Keratinocyte (primary cell): ENCODE measurements around the gene GAB2. TPM values are rescaled to one million over a fixed set of nuclear protein-coding genes. Genes with fewer than 3 reads are reported as not detected.

ENCODE experiments used
- DNase-seq: peaks from one replicate; pipeline ENCODE4 v3.0.0-alpha.2; 2011; ENCODE audit warnings: low read depth, missing footprints, low spot score
- FAIRE-seq: peaks from 2 replicates; lab custom pipeline; 2011; peaks lifted over from hg19 to GRCh38; lab: Jason Lieb, UNC
- H2AFZ ChIP-seq: 2 replicates; pipeline ENCODE4 v1.6.0; 2012; ENCODE audit warnings: low read length, control low read depth, inconsistent platforms; ENCODE audit not compliant: control insufficient read depth
- H3K27ac ChIP-seq: 2 replicates; pipeline ENCODE4 v1.5.1; 2011; ENCODE audit warnings: low read length; ENCODE audit not compliant: control insufficient read depth, insufficient read depth
- H3K27me3 ChIP-seq: 3 replicates; pipeline ENCODE4 v1.6.0; 2011; ENCODE audit warnings: low read length; ENCODE audit not compliant: control insufficient read depth, insufficient read depth; ENCODE audit errors: extremely low read depth
- H3K36me3 ChIP-seq, 2 experiments: 2 replicates in 1 of 2; 3 replicates in 1 of 2; pipeline ENCODE4 v1.5.1; 2011; ENCODE audit warnings: low read length in 2 of 2, mild to moderate bottlenecking in 1 of 2; ENCODE audit not compliant: control insufficient read depth in 2 of 2, insufficient read depth in 2 of 2; ENCODE audit errors: extremely low read depth in 1 of 2
- H3K4me1 ChIP-seq: 3 replicates; pipeline ENCODE4 v1.5.1; 2011; ENCODE audit warnings: low read length; ENCODE audit not compliant: control insufficient read depth, insufficient read depth; ENCODE audit errors: extremely low read depth
- H3K4me2 ChIP-seq: 3 replicates; pipeline ENCODE4 v1.6.0; 2011; ENCODE audit warnings: low read depth, low read length; ENCODE audit not compliant: control insufficient read depth, insufficient read depth; ENCODE audit errors: extremely low read depth
- H3K4me3 ChIP-seq, 3 experiments: fragments of 200-600 bp in 1 of 3; sonication (generic) in 1 of 3; 2 replicates in 2 of 3; 3 replicates in 1 of 3; pipeline ENCODE4 v1.5.1; 2011 to 2016; ENCODE audit warnings: low read length in 3 of 3, mild to moderate bottlenecking in 3 of 3, control low read depth in 2 of 3, inconsistent platforms in 1 of 3, low read depth in 1 of 3, mixed read lengths in 1 of 3, mixed run types in 1 of 3, moderate library complexity in 1 of 3; ENCODE audit not compliant: control insufficient read depth in 2 of 3, insufficient read depth in 2 of 3; ENCODE audit errors: extremely low read depth in 1 of 3
- H3K79me2 ChIP-seq: 2 replicates; pipeline ENCODE4 v1.6.0; 2012; ENCODE audit warnings: low read length; ENCODE audit not compliant: control insufficient read depth, insufficient read depth
- H3K9ac ChIP-seq: 3 replicates; pipeline ENCODE4 v1.6.0; 2011; ENCODE audit warnings: low read length; ENCODE audit not compliant: control insufficient read depth, insufficient read depth; ENCODE audit errors: extremely low read depth
- H3K9me1 ChIP-seq: 3 replicates; pipeline ENCODE4 v1.6.0; 2011; ENCODE audit warnings: low read length; ENCODE audit not compliant: control insufficient read depth, insufficient read depth; ENCODE audit errors: extremely low read depth
- H3K9me3 ChIP-seq: 2 replicates; pipeline ENCODE4 v1.5.1; 2012; ENCODE audit warnings: low read depth, low read length; ENCODE audit not compliant: control insufficient read depth
- H4K20me1 ChIP-seq: 3 replicates; pipeline ENCODE4 v1.6.0; 2011; ENCODE audit warnings: low read length; ENCODE audit not compliant: control insufficient read depth, insufficient read depth; ENCODE audit errors: extremely low read depth
- EZH2 ChIP-seq: IDR thresholded peaks from one replicate; pipeline ENCODE4 v1.6.1; 2012; ENCODE audit warnings: inconsistent platforms, mild to moderate bottlenecking, low read length, moderate library complexity
- dilution Hi-C: fragments of 300-500 bp; cut with MboI; formaldehyde crosslinking; loops from one replicate; pipeline ENCODE4 v1.7.0; 2020; ENCODE audit warnings: low sequenced_read_pairs; ENCODE audit not compliant: extremely low pct_ligation_motif_present
- polyA plus RNA-seq, 5 experiments: library from polyadenylated mRNA; depleted of rRNA in 3 of 5; stranded (reverse) in 3 of 5; stranded (forward) in 1 of 5; unstranded in 1 of 5; fragments of >200 nt; gene quantifications; 1 replicate in 1 of 5; 2 replicates in 3 of 5; 3 replicates in 1 of 5; pipeline versions ENCODE4 v1.2.1 to v1.2.3, GENCODE V29; 2011 to 2012; ENCODE audit warnings: missing spikeins in 2 of 5, low read depth in 1 of 5, low replicate concordance in 1 of 5
- TF ChIP-seq, protein P1 (sequence below), 3 experiments: IDR thresholded peaks in 1 of 3; conservative IDR thresholded peaks in 1 of 3; optimal IDR thresholded peaks in 1 of 3; 2 replicates in 2 of 3; 3 replicates in 1 of 3; pipeline versions ENCODE3 to v1.5.1; 2011; ENCODE audit warnings: low read length in 3 of 3, mild to moderate bottlenecking in 3 of 3, moderate library complexity in 2 of 3, control low read depth in 1 of 3, inconsistent platforms in 1 of 3; ENCODE audit not compliant: insufficient read depth in 2 of 3; ENCODE audit errors: extremely low read depth in 1 of 3

GAB2 gene
- polyA plus RNA-seq, 1 donor (not counting 4 experiments of a cell fraction or from before 2014, with no cell fraction given): 0.68 TPM

DNA sequence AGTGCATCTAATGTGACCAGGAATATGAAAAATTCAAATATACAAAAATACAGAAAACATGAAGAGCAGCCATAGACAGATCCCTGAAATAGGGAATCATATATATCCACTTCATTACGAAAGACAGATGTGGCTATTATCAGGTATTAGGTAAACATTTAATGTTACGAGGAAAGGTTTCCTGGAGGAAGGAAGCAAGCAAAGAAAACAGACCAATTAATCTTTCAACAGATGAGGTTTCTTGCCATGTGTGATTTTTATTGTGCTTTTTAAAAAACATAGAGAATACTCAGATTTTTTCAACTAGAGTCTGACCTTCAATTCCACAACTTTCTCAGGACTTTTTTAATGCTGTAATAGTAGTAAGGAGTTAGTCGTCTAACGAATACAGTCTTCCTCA, 24.3 kb upstream of the GAB2 start:
- Histone ChIP-seq H3K27ac (no peak overlapping the region), H2AFZ (no peak overlapping the region), H3K36me3 (peaks cover 0 to 6% of the 10 kb centered on the region in 2 experiments), H3K4me2 (no peak overlapping the region), H3K9ac (no peak overlapping the region), H3K9me1 (no peaks in the 10 kb centered on the region), H3K9me3 (no peaks in the 10 kb centered on the region), H3K79me2 (no peaks in the 10 kb centered on the region), H3K4me1 (no peaks in the 10 kb centered on the region), H3K4me3 (no peak overlapping the region), H4K20me1 (no peaks in the 10 kb centered on the region), H3K27me3 (no peaks in the 10 kb centered on the region)
- FAIRE-seq: no peak
- dilution Hi-C loops: no loop called here
- TF ChIP-seq, protein P1, sequence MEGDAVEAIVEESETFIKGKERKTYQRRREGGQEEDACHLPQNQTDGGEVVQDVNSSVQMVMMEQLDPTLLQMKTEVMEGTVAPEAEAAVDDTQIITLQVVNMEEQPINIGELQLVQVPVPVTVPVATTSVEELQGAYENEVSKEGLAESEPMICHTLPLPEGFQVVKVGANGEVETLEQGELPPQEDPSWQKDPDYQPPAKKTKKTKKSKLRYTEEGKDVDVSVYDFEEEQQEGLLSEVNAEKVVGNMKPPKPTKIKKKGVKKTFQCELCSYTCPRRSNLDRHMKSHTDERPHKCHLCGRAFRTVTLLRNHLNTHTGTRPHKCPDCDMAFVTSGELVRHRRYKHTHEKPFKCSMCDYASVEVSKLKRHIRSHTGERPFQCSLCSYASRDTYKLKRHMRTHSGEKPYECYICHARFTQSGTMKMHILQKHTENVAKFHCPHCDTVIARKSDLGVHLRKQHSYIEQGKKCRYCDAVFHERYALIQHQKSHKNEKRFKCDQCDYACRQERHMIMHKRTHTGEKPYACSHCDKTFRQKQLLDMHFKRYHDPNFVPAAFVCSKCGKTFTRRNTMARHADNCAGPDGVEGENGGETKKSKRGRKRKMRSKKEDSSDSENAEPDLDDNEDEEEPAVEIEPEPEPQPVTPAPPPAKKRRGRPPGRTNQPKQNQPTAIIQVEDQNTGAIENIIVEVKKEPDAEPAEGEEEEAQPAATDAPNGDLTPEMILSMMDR (optimal IDR thresholded peaks at IDR 0.05 in 1 of 3, IDR thresholded peaks at IDR 0.05 in 1 of 3, conservative IDR thresholded peaks at IDR 0.05 in 1 of 3; ENCODE audit: extremely low read depth in 1 of 3, insufficient read depth in 2 of 3, low read length in 3 of 3): no peak
- TF ChIP-seq EZH2: no peak
- no peak for DNase-seq

DNA sequence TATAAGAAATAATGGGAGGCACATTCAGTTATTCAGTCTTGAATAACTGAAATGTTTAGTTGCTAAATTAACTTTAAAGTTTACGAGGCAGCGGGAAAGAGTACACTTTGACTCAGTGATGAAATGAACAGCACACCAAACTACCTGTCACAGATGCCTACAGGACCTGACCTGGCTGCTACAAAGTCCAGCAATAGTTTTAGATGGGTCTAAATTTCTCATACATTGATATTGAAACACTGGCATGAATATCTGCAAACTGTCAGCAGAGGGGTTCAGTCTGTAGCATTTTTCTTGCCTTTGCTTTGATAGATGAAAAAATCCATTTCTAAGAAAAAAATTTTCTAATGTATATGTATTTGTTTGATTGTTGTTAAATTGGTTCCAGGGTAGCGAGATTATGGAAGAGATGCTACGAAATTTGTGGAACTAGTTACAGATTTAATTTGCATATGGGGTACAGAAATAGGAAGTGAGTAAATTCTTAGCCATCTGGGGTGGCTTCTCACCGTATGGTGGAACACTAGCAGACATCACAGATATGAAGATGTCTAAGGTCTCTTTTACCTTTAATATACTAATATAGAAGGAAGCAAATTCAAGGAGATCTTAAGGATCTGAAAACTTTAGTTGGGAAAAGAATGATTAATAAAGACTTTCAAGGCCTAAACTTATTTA, 20.8 kb upstream of the GAB2 start:
- Histone ChIP-seq H4K20me1 (no peaks in the 10 kb centered on the region), H3K4me2 (no peak overlapping the region), H3K4me1 (no peaks in the 10 kb centered on the region), H3K36me3 (peaks cover 0 to 6% of the 10 kb centered on the region in 2 experiments), H3K4me3 (no peak overlapping the region), H3K9ac (no peak overlapping the region), H3K27ac (no peak overlapping the region), H2AFZ (no peak overlapping the region), H3K79me2 (no peaks in the 10 kb centered on the region), H3K9me3 (no peaks in the 10 kb centered on the region), H3K27me3 (no peaks in the 10 kb centered on the region), H3K9me1 (no peaks in the 10 kb centered on the region)
- DNase-seq (no peak), FAIRE-seq (no peak)
- dilution Hi-C loops: no loop called here
- TF ChIP-seq, protein P1 (optimal IDR thresholded peaks at IDR 0.05 in 1 of 3, IDR thresholded peaks at IDR 0.05 in 1 of 3, conservative IDR thresholded peaks at IDR 0.05 in 1 of 3; ENCODE audit: extremely low read depth in 1 of 3, insufficient read depth in 2 of 3, low read length in 3 of 3): no peak
- TF ChIP-seq EZH2: no peak
